ENCODE results near the gene HDLBP.
A peak's percentile ranks its signal among the peaks of the same experiment; 100 is the strongest.
"Not testable (repeated sequence)": the region's sequence is repeated elsewhere in the genome, so short reads cannot be mapped to it uniquely, and the experiment has no call there.

Gene HDLBP

DNA sequence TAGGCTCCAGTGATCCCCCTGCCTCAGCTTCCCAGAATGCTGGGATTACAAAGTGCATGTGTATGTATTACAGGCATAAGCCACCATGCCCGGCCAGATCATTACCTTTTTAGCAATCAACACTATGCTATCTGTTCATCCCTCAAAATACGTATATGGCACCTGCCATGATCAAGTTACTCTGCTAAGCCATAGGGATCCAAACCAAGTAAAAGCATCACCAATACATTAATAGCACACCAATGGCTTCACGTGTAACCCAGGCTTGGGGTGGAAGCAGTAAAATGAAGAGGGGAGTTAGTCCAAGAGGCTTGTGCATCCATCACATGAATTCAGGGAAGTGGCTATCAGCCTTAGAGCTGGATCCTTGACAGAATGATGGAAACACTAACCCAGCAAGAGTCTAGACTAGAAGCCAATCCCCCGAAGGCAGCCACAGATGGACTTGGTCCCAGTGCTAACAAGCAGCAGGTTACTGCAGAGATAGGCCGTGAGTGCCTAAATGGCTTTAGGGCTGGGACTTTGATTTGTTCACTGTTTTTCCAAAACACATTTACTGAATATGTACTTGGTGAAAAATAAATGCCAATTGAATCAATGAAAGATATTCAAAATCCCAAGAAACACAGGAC is 11.3 kb downstream of the HDLBP start:
- no peak for DNase-seq

DNA sequence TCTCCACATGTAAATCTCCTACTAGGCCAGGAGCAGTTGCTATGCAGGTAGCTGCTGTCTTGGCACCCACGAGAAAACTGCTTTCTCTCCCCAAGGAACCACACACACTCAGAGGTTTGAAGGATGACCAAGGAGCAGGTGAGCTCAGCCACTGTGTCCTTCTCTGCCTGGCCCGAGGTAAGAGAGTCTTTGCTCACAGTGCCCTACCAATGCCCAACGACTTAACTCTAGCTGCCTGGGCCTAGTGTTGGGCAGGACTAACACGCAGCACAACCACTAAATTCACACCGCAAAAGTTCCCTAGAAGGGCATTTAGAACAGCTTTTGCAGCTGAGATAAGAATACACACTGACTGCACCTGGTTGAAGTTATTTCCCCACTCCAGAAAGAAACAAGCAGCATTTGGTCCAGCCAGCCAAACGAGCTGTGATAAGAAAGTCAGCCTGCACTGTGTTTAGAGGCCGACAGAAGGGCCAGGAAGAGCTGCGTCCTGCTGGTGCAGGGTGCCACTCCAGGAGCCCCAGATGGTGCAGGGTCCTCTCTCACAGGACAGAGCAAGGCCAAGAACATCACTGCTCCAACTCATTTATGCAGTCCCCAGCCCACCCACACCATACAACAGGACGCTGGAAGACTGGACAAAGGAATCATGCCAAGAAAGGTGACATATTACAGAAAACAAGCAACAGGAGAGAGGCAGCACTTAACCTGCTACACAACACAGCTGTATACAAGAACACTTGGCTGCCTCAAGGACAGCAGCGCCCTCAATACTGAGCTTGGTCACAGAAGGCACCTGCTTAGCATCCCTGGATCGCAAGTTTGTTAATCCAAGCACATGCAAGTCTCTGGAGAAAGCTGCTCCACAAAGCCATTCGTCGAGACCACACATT is 12.5 kb downstream of the HDLBP start:
- peak; percentile 11 for DNase-seq

DNA sequence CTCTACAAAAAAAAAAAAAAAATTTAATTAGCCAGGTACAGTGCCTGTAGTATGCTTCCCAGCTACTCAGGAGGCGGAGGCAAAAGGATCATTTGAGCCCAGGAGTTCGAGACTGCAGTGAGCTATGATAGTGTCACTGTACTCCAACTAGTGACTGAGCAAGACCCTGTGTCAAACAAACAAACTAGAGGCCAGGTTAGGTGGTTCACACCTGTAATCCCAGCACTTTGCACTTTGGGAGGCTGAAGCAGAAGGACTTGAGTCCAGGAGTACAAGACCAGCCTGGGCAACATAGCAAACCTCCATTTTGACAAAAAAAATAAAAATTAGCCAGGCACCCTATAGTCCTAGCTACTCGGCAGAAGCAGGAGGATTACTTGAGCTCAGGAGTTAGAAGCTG is 13.4 kb downstream of the HDLBP start:
- no peak for DNase-seq

GRCh38 chr2:241300000-241300399 is 15.5 kb downstream of the HDLBP start:
- DNase-seq, result no peak

- no peak for DNase-seq
These were observed 16.8 kb downstream of the HDLBP start for GRCh38 chr2:241298673-241299072.

DNA sequence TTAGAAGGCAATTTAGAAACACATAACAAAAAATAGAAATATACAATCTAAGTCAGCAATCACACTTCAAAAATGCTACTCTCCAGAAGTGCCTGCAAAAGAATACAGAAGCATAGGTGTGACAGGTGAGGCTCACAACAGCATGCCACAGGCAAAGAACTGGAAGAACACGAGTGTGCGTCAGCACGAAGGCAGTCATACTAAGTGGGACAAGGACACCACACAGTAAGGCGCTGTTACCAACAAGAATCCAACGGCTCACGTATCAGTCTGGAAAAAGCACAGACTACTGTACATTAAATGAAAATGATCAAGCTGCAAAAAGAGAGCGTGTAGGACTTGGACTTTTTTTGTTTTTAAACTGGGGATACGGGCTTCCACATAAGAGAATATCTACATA is 18.7 kb downstream of the HDLBP start:
- DNase-seq, result no peak

DNA sequence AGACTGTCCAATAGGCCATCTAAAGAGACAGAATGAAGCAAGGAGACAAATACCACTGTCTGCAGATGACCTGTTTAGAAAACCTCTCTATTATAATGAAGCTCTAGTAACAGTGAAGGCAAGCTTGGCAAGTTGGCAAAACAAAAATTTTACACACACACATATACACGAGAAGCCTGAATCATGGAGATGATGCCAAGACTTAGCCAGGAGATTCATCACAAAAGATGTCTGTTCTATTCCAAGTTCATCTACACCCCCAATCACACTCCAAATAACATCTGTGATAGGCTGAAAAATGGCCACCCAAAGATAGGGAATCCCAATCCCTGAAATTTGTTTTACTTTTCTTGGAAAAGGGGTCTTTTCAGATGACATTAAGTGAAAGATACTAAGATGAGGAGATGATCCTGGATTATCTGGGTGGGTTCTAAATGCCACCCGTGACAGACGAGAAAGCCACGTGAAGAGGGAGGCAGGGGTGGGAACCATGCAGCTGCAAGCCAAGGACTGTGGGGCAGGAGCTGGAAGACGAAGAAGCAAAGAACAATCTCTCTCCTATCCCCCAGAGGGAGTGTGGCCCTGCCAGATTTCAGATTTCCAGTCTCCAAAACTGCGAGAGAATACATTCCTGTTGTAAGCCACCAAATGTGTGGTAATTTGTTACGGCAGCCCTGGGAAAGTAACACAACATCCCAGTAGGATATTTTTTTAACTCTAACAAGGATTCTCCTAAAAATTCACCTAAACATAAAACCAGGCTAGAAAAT is 20.0 kb downstream of the HDLBP start:
- no peak for DNase-seq

GRCh38 chr2:241293378-241293797 is 22.1 kb downstream of the HDLBP start:
- DNase-seq, result not testable (repeated sequence)

- no peak for DNase-seq
These were observed 23.5 kb downstream of the HDLBP start for GRCh38 chr2:241291977-241292376.

- no peak for DNase-seq
These were observed 24.3 kb downstream of the HDLBP start for GRCh38 chr2:241291153-241291552.

- DNase-seq, result no peak
These were observed 25.9 kb downstream of the HDLBP start for GRCh38 chr2:241289597-241289996.

GRCh38 chr2:241289053-241289452 is 26.4 kb downstream of the HDLBP start:
- no peak for DNase-seq

- DNase-seq, result no peak
These were observed 27.1 kb downstream of the HDLBP start for GRCh38 chr2:241288324-241288888.

GRCh38 chr2:241286348-241287090 is 29.0 kb downstream of the HDLBP start:
- no peak for DNase-seq

DNA sequence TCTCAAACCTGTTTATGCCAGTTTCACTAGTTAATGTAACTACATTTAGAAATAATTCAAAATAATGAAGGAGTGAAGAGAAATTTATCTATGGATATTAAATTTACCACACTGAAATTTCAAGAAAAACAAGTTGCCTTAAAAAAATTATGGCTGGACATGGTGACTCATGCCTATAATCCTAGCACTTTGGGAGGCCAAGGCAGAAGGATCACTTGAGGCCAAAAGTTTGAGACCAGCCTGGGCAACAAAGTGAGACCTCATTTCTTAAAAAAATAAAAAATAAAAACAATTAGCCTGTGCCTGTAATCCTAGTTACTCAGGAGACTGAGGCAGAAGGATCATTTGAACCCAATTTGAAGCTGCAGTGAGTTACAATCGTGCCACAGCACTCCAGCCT is 29.9 kb downstream of the HDLBP start:
- no peak for DNase-seq

- no peak for DNase-seq
These were observed 32.9 kb downstream of the HDLBP start for GRCh38 chr2:241282555-241282954.

- DNase-seq, result no peak
These were observed 35.2 kb downstream of the HDLBP start for GRCh38 chr2:241280291-241280690.

DNA sequence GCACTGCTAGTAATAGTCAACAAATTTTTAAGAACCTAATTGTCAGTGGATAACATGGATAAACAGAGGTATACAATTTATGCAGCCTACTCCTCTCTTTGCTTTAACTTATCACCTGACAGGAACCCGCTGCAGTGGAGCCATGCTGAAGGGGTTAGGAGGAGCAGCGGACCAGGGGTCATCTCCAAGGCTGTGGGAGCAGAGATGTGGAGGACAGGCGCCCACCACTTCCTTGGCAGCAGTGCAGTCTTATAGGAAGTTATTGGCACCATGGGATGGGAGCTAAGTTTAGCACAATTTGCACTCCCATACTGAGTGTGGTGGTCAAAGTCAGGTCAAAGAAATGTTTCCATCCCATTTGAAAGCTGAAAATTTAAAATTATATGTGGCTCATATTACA is 35.6 kb downstream of the HDLBP start:
- DNase-seq, result no peak

DNA sequence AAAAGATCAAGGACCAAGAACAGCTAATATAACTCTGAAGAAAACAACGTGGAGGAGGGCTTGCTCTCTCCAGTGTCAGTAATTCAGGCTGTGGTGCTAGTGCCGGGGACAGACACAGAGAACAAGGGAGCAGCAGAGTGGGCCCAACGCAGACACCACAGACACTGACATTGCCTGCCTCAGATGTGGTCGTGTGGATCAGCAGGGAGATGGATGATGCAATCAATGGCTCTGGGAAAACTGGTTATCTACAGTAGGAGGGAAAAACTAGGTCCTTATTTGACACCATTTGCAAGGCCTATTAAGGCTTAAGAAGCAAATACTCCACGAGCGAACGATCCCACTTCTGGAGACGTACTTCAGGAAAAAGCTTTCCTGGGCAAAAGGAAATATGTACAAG is 36.1 kb downstream of the HDLBP start:
- no peak for DNase-seq

DNA sequence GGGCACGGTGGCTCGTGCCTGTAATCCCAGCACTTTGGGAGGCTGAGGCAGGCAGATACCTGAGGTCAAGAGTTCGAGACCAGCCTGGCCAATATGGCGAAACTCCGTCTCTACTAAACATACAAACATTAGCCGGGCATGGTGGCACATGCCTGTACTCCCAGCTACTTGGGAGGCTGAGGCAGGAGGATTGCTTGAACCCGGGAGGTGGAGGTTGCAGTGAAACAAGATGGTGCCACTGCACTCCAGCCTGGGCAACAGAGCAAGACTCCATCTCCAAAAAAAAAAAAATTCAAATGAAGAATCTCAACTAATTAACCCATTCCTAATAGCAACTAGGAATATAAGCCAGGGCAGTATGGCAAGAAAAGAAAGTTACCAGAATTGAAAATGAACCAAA is 37.2 kb downstream of the HDLBP start:
- not testable (repeated sequence) for DNase-seq

DNA sequence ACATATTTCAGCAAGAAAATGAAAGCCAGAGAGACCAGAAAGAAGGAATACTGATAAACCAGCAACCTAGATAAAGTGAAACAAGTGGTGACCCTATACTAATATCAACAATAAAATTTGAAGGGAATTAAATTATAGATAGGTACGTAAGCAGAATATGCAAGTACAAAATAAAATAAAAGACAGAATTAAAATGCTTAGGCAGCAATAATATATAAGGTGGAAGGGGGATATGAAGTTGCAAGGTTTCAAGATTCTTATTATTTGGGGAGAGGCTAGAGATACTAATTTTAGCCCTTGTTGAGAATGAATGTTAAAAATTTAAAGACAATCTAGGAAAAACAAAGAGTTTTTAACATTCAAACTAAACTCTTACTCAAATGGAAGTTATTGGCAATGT is 39.6 kb downstream of the HDLBP start:
- DNase-seq, result no peak

DNA sequence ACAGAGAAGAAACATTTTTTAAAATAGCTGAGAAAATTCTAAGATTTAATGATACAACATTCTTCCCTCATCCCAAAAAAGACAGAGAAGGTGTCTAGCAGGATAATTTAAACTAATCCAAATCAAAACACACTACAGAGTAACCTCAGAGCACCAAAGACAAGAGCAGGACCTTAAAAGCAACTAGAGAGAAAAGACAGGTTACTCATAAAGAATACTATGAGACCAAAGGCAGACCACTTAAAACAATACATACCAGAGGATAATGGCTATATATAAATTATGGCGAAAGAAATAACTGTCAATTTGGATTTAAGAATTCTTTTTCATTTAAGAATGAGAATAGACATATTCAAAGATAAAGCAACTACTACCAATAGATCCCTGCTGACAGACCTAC is 40.0 kb downstream of the HDLBP start:
- no peak for DNase-seq

DNA sequence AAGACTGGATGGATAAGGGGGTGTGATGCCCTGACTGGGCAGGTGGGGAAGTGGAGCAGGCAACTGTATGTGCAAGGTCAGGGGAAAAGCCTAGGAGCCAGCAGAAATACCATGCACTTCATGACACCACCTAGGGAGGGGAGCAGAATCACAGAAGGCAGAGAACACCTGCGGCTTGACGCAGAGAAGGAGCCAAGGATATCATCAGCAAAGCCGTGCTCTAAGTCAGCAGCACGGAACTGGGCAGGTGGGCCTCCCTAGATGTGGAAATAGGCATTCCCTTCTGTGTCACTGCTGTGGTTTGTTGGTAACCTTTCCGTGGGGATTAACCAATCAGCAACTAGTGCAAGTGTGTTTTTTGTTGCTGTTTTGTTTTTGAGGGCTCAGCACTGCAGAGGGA is 41.3 kb downstream of the HDLBP start:
- DNase-seq, result no peak
